Spleen (tissue), 11 donors: ENCODE results near the gene NARS2. TPM values are rescaled to one million over a fixed set of nuclear protein-coding genes. Genes with fewer than 3 reads are reported as not detected.

ENCODE experiments used
- DNase-seq: peaks from one replicate; pipeline ENCODE4 v3.0.0-alpha.2; 2020
- H3K27ac ChIP-seq, 8 donors: fragments of 200-600 bp; sonication (generic) in 7 of 8; 1 replicate in 4 of 8; 2 replicates in 4 of 8; pipeline versions ENCODE4 v1.5.0 to v1.8.0; 2016 to 2021; ENCODE audit warnings: inconsistent platforms in 4 of 8, mild to moderate bottlenecking in 4 of 8, moderate library complexity in 1 of 8
- H3K27me3 ChIP-seq, 7 donors: fragments of 200-600 bp; sonication (generic) in 6 of 7; replicated peaks in 1 of 7; 1 replicate in 4 of 7; 2 replicates in 3 of 7; pipeline versions ENCODE4 v1.5.0 to v1.8.0; 2016 to 2021; ENCODE audit warnings: inconsistent platforms in 3 of 7, mild to moderate bottlenecking in 1 of 7
- H3K36me3 ChIP-seq, 6 donors: fragments of 200-600 bp; sonication (generic) in 5 of 6; 1 replicate in 4 of 6; 2 replicates in 2 of 6; pipeline versions ENCODE4 v1.5.0 to v1.8.0; 2016 to 2021; ENCODE audit warnings: inconsistent platforms in 2 of 6
- H3K4me1 ChIP-seq, 6 donors: fragments of 200-600 bp; sonication (generic) in 5 of 6; 1 replicate in 3 of 6; 2 replicates in 3 of 6; pipeline versions ENCODE4 v1.5.0 to v1.8.0; 2016 to 2021; ENCODE audit warnings: inconsistent platforms in 3 of 6
- H3K4me3 ChIP-seq, 8 donors: fragments of 200-600 bp; sonication (generic) in 7 of 8; 1 replicate in 4 of 8; 2 replicates in 4 of 8; pipeline versions ENCODE4 v1.5.0 to v1.8.0; 2016 to 2021; ENCODE audit warnings: inconsistent platforms in 4 of 8, mild to moderate bottlenecking in 4 of 8, moderate library complexity in 2 of 8
- H3K9me3 ChIP-seq, 8 donors: fragments of 200-600 bp; sonication (generic) in 7 of 8; 1 replicate in 4 of 8; 2 replicates in 4 of 8; pipeline versions ENCODE4 v1.5.0 to v1.8.0; 2016 to 2021; ENCODE audit warnings: inconsistent platforms in 4 of 8
- CTCF ChIP-seq, 11 experiments: fragments of 200-600 bp in 7 of 11; fragments of 450-650 bp in 4 of 11; sonication (generic) in 4 of 11; IDR thresholded peaks in 8 of 11; conservative IDR thresholded peaks in 3 of 11; 1 replicate in 7 of 11; 2 replicates in 4 of 11; pipeline versions ENCODE4 v1.4.0 to v1.8.0; 2016 to 2021; ENCODE audit warnings: antibody characterized with exemption in 11 of 11, inconsistent platforms in 4 of 11, mild to moderate bottlenecking in 1 of 11
- POLR2A ChIP-seq, 3 donors: fragments of 450-650 bp; IDR thresholded peaks; one replicate each; pipeline ENCODE4 v1.5.1; 2017; ENCODE audit warnings: antibody characterized with exemption in 3 of 3, mild to moderate bottlenecking in 1 of 3
- POLR2AphosphoS5 ChIP-seq, 3 donors: sonication (generic); formaldehyde crosslinking; IDR thresholded peaks; one replicate each; pipeline ENCODE4 v1.5.1; 2017; ENCODE audit warnings: antibody characterized with exemption in 3 of 3
- WGBS, 5 donors: extraction: QIAGEN DNeasy Blood & Tissue Kit in 3 of 5; methylation state at CpG; one replicate each; pipeline versions ENCODE4 v1.1.5 to v1.1.7; 2013 to 2018; 5-methylcytosine and 5-hydroxymethylcytosine counted together
- intact Hi-C: fragments of 100-400 bp; cut with DNase I; formaldehyde crosslinking; loops from one replicate; pipeline ENCODE4 v1.15.0; 2023; ENCODE audit warnings: low total_unique reads
- polyA plus RNA-seq, 3 donors: library from polyadenylated mRNA; stranded (reverse); fragments of 200-250 nt; gene quantifications; one replicate each; pipeline ENCODE4 v1.2.1, GENCODE V29; 2013
- total RNA-seq, 7 donors: library from RNA; depleted of rRNA in 3 of 7; stranded (reverse); fragments of >200 nt in 3 of 7; fragmentation: NEBNext Ultra II Directional in 4 of 7; extraction: Animal tissue kit (Norgen Biotek cat#: 25700) in 4 of 7; gene quantifications; one replicate each; pipeline versions ENCODE4 v1.1.0 to v1.2.1, GENCODE V29; 2016 to 2021
- donor health status: healthy with polysubstance abuse.
- donor health status: DM: no; HTN: no; CAD: no; lungs with moderate emphysema.
- donor health status: DM: no; HTN: no; CAD: no.
- donor health status: Bipolar disorder and iron deficiency.
- donor health status: healthy.
- donor health status: DM: no; HTN: no; CAD: no.
- donor health status: DM: yes; HTN: yes; CAD: no.

NARS2 gene
- total and polyA plus RNA-seq, 10 donors = 11.2 to 19.7 (median 14.6) TPM

- no peak for DNase-seq
- Histone ChIP-seq H3K4me3 (no peak overlapping the region), H3K27ac (no peak overlapping the region), H3K9me3 (no peaks in the 10 kb centered on the region), H3K27me3 (no peaks in the 10 kb centered on the region), H3K36me3 (peaks cover 0 to 30% (median 14%) of the 10 kb centered on the region in 6 donors), H3K4me1 (peaks cover 0 to 20% (median 7%) of the 10 kb centered on the region in 6 donors)
- intact Hi-C loops = no loop called here
- TF ChIP-seq POLR2A (IDR thresholded peaks at IDR 0.05) (no peak), CTCF (IDR thresholded peaks at IDR 0.05 in 8 of 11, conservative IDR thresholded peaks at IDR 0.05 in 3 of 11) (no peak), POLR2AphosphoS5 (IDR thresholded peaks at IDR 0.05) (no peak)
- WGBS, 5 donors = 74 to 86% (median 80%) methylated on average over 4 of the region's 4 CpGs
Measured at GRCh38 chr11:78441956-78442355, 132.7 kb downstream of the NARS2 start.

- intact Hi-C loops = no loop called here
- Histone ChIP-seq H3K27ac (peak overlapping the region in 5 of 8 donors; percentile 33 to 54 (median 40)), H3K36me3 (peaks cover 0 to 26% (median 14%) of the 10 kb centered on the region in 6 donors)
Measured at GRCh38 chr11:78438298-78438975, 136.2 kb downstream of the NARS2 start.

GRCh38 chr11:78432956-78433355 lies 141.7 kb downstream of the NARS2 start:
- no peaks in the 10 kb centered on the region for H3K9me3 ChIP-seq
- no peak overlapping the region for H3K4me3 ChIP-seq
- peaks cover 6 to 36% (median 23%) of the 10 kb centered on the region in 6 donors for H3K4me1 ChIP-seq
- DNase-seq = no peak
- H3K36me3 ChIP-seq = peaks cover 0 to 4% (median 0%) of the 10 kb centered on the region in 6 donors
- WGBS, 5 donors = 89 to 92% (median 90%) methylated on average over 1 of the region's 1 CpG
- intact Hi-C loops = no loop called here
- H3K27ac ChIP-seq = no peak overlapping the region
- no peak for TF ChIP-seq POLR2AphosphoS5 (IDR thresholded peaks at IDR 0.05)
- no peak for TF ChIP-seq POLR2A (IDR thresholded peaks at IDR 0.05)
- TF ChIP-seq CTCF (IDR thresholded peaks at IDR 0.05 in 8 of 11, conservative IDR thresholded peaks at IDR 0.05 in 3 of 11) = no peak
- H3K27me3 ChIP-seq = no peaks in the 10 kb centered on the region

More at GRCh38 chr11:78438298-78438975, 136.2 kb downstream of the NARS2 start:
- Histone ChIP-seq H3K27me3 (no peaks in the 10 kb centered on the region), H3K4me3 (no peak overlapping the region), H3K4me1 (peaks cover 0 to 20% (median 7%) of the 10 kb centered on the region in 6 donors), H3K9me3 (no peaks in the 10 kb centered on the region)
- no peak for DNase-seq
- WGBS, 5 donors = 43 to 52% (median 46%) methylated on average over 5 of the region's 5 CpGs
- TF ChIP-seq CTCF (IDR thresholded peaks at IDR 0.05 in 8 of 11, conservative IDR thresholded peaks at IDR 0.05 in 3 of 11) = no peak
- no peak for TF ChIP-seq POLR2A (IDR thresholded peaks at IDR 0.05)
- TF ChIP-seq POLR2AphosphoS5 (IDR thresholded peaks at IDR 0.05) = no peak

GRCh38 chr11:78432058-78432515 lies 142.6 kb downstream of the NARS2 start:
- H3K36me3 ChIP-seq = peaks cover 0 to 4% (median 0%) of the 10 kb centered on the region in 6 donors
- peaks cover 11 to 44% (median 27%) of the 10 kb centered on the region in 6 donors for H3K4me1 ChIP-seq
- no peak for DNase-seq
- no peak for TF ChIP-seq POLR2A (IDR thresholded peaks at IDR 0.05)
- TF ChIP-seq CTCF (IDR thresholded peaks at IDR 0.05 in 8 of 11, conservative IDR thresholded peaks at IDR 0.05 in 3 of 11) = peak in 9 of 11 experiments; percentile 7 to 59 (median 42)
- no peak for TF ChIP-seq POLR2AphosphoS5 (IDR thresholded peaks at IDR 0.05)
- intact Hi-C loops = no loop called here
- 73 to 86% (median 79%) methylated on average over 4 of the region's 4 CpGs for WGBS, 5 donors
- H3K27me3 ChIP-seq = no peaks in the 10 kb centered on the region
- no peaks in the 10 kb centered on the region for H3K9me3 ChIP-seq
- no peak overlapping the region for H3K27ac ChIP-seq
- H3K4me3 ChIP-seq = no peak overlapping the region
